AG08395 (cell line): ENCODE results near the gene DNAJA4.
"Not testable (repeated sequence)": the region's sequence is repeated elsewhere in the genome, so short reads cannot be mapped to it uniquely, and the experiment has no call there.

Source experiments
- DNase-seq: peaks from one replicate; pipeline ENCODE4 v3.0.0; 2012; ENCODE audit warnings: mixed read lengths, low spot score

The DNAJA4 gene

DNA sequence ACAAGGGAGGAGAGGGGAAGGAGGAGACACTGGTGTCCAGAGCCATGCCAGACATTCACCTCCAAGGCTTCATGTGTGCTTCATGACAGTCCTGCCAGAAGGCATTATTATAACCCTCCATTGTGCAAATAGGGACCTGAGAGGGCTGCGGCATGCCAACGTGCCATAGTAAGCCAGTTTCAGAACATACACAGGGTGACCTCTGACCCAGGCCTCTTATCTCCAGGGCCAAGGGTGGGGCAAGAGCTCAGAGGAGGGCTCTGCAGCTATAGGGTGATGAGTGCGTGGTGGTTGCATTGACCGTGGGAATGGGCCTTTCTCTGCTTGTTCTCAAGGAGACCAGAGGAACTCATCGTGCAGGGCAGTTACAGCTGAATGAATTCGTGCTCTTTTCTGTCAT lies 20.3 kb upstream of the DNAJA4 start:
- no peak for DNase-seq

DNA sequence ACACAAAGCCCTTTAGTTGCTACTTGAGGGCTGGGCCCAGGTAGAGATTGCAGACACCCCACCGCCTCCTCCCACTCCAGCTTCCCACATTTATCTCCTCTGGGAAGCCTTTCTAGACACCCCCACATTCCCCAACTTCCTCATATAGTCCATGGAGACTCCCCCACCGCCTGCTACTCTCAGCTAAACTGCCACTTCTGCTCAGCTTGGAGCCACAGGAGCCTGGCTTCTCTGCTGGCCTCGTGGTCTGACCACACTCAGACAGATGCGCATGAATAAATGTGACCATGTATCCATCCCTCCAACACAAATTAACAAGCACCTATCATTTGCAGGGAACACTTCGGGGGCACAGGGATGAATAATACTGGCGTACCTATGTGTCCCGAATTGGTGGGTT lies 19.5 kb upstream of the DNAJA4 start:
- no peak for DNase-seq

DNA sequence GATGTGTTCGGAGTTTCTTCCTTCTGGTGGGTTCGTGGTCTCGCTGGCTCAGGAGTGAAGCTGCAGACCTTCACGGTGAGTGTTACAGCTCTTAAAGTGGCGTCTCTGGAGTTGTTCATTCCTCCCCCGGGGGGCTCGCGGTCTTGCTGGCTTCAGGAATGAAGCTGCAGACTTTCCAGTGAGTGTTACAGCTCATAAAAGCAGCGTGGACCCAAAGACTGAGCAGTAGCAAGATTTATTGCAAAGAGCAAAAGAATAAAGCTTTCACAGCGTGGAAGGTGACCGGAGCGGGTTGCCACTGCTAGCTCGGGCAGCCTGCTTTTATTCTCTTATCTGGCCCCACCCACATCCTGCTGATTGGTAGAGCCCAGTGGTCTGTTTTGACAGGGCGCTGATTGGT lies 19.0 kb upstream of the DNAJA4 start:
- not testable (repeated sequence) for DNase-seq

DNA sequence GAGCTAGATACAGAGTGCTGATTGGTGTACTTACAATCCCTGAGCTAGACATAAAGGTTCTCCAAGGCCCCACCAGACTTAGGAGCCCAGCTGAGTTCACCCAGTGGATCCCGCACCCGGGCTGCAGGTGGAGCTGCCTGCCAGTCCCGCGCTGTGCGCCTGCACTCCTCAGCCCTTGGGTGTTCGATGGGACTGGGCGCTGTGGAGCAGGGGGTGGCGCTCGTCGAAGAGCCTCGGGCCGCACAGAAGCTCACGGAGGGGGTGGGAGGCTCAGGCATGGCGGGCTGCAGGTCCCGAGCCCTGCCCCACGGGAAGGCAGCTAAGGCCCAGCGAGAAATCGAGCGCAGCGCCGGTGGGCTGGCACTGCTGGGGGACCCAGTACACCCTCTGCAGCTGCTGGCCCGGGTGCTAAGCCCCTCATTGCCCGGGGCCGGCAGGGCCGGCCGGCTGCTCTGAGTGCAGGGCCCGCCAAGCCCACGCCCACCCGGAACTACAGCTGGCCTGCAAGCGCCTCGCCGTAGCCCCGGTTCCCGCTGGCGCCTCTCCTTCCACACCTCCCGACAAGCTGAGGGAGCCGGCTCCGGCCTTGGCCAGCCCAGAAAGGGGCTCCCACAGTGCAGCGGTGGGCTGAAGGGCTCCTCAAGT lies 18.3 kb upstream of the DNAJA4 start:
- DNase-seq: not testable (repeated sequence)

DNA sequence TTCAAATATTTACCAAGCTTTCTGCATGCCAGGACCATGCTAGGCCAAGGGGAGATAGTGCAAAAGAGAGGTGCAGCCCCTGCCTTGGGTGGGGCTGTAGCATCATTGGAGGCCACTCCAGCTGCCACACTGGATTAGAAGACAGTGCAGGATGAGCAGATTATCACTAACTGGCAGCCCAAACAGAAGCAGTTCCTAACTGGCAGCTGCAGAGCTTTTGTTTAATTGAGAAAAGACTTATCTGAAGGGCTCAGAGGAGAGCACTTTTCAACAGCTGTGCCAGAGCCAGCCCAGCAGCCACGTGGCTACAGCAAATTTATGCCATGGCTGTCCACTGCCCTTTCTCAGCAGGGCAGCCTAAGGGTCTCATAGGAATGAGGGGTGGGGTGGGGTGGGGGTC lies 16.5 kb upstream of the DNAJA4 start:
- no peak for DNase-seq

DNA sequence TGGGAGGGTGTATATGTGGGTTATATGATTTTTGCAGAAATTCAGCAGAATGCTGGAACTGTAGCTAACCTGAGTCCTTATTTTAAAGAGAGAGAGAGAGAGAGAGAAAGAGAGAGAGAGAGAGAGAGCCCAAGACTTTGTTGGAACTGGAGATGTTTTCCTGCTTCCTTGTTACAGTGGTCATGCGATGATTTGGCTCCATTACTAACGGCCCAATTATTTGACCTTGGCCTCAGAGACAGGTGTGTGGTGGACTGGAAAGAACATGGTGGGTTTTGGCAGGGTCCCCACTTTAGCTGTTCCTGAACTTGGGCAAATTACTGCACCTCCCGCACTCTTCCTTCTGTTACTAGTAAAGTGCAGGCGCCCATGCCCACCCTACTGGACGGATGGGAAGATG lies 15.2 kb upstream of the DNAJA4 start:
- DNase-seq: no peak

DNA sequence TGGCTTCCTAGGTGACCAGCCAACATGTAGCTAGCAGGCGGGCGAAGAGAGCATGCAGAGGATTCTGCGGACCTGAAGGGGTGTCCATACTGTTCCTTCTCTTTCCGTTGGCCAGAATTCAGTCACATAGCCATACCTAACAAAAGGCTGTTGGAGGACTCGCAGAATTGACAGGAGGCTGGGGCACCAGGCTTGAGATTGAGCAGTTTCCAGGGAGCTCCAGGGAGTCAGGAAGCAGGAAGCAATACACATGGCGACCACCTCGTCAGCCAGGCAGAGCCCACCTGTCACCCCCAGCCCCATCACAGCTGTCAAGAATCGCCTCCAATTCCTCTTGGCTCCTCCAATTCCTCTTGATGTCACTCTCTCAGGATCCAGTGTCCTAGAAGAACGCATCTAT lies 13.2 kb upstream of the DNAJA4 start:
- DNase-seq: no peak

DNA sequence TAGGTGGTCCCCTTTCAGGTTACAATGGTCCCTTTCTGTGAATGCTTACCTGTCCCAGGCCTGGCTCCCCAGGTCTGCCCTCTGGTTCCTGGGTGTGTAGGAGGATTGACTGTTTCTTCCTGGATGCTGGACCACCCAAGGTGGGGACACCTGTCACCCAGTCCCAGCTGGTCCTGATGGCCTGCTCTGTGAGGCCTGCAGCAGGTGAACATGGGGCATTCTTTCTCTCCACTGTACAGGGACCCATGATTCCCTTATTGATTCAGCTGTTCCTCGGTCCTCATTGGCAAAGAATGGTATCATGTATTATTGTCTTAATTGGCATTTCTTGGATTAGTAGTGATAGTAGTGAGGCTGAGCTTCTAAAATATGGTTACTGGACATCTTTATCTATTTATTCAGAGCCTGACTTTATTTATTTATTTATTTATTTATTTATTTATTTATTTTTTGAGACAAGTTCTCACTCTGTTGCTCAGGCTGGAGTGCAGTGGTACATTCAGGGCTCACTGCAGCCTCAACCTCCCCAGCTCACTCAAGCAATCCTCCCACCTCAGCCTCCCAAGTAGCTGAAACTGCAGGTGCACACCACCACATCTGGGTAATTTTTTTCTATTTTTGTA lies 8.8 kb upstream of the DNAJA4 start:
- DNase-seq: no peak

DNA sequence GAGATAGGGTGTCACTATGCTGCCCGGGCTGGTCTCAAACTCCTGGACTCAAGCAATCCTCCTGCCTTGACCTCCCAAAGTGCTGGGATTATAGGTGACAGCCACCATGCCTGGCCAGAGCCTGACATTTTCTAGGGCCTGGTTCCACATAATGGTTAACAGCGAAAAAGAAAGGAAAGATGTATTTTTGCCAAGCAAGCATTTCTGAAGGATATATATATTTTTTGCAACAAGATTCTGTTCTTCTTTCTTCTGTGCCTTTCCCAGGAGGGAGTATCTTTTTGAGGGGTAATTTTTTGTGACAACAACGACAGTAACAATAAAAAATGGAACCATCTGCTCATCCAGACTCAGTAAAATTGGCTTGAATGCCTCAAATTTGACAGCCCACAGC lies 8.3 kb upstream of the DNAJA4 start:
- no peak for DNase-seq

DNA sequence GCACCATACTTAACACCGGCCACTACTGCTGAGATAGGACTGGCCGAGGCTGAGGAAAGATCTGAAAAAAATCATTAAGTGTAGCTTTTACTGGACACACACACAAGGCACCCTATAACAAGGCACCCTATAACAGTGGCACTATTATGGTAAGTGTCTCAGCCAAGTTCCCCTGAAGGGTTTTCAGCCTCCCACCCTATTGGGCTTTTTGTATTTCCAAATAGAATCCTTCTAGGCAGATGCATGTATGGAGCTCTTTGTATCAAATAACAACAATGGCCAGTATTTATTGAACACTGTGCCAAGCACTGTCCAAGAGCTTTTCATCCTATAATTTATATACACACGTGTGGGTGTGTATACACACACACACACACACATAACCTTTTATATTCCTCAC lies 6.7 kb upstream of the DNAJA4 start:
- no peak for DNase-seq

DNA sequence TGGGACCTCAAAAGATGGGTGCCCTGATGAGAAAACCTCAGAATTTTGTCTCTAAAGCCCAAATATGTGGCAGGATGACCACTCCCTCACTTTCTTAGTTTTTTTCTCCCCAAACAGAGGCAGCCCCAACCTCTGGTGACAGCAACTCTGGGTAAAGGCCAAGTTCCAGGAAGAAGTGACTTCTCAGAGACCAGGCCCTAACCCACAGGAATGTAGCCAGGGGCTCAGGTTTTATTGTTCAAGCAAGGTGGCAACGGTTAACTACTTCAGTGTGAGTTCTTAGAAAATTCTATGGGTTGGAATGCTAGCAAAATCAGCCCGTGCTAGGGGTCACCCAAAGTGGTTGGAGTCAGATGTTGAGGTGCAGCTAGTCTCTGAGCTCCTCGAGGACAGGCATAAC lies 5.1 kb upstream of the DNAJA4 start:
- DNase-seq: no peak

DNA sequence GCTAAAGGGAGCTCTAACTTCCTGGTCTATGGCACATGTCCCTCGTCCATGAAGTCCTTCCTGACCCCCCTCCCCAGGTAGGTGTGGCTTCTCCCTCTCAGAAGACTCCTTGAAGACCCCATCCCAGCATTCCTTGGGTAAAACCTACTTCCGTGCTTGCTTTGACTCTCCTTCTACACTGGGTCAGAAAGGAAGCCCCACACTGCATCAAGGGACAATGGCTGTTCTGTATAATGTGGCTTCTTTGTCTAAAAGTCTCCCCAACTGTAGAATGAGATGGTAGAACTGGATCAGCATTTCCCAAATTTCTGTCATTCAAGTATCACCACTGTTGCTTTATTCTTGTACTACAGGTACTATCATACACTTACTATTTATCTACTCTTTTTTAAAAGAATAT lies 3.9 kb upstream of the DNAJA4 start:
- no peak for DNase-seq

DNA sequence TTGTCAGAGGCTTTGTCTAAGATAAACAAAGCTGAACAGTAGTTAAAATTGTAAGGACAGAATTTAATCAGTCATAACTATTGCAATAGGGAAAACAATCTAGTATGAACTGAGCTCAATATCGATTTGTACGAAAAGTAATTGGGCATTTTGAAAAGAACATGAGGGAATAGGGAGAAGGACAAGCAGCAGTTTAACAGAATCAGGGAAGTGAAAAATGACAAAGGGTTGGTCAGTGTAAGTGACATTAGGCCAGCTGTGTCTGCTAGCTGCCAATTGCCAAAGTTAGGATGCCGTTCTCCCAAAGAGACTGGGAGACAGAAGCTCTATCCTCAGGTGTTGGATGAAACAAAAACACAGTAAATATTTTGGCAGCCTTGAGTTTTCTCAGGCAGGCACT lies 3.3 kb upstream of the DNAJA4 start:
- DNase-seq: no peak

DNA sequence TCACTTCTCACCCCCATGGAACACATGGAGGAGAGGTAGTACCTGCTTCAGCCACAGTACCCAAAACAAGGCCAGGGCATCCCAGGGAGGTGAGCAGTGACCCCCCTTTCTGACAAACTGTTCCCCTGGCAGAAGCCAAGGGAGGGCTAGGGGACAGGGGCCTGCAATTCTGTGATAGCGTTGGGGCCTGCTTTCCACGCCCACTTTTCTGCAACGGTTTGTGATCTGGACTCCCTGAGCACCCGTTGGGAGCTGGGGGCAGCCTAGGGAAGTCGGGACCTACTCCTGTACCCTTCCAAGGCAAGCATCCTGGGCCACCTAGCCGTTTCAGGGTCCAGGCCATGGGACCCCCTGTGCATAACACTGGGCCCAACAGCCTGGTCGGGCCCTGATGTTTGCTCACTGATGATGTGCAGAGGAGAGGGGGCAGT lies 996 bp upstream of the DNAJA4 start:
- DNase-seq: no peak

DNA sequence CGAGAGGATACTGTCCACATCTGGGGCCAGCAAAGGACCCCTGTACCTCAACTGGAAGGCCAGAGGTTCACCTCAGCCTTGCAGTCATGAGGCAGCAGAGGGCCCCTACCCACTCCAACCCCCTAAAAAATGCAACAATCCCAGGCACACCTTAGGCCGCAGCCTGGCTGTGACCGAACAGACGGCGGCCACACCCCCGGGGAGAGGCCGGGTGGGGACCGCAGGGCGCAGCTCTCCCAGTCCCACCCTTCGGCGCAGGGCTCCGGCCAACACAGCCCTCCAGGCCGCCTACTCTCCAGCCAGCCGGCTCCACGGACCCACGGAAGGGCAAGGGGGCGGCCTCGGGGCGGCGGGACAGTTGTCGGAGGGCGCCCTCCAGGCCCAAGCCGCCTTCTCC lies 457 bp upstream of the DNAJA4 start:
- no peak for DNase-seq

DNA sequence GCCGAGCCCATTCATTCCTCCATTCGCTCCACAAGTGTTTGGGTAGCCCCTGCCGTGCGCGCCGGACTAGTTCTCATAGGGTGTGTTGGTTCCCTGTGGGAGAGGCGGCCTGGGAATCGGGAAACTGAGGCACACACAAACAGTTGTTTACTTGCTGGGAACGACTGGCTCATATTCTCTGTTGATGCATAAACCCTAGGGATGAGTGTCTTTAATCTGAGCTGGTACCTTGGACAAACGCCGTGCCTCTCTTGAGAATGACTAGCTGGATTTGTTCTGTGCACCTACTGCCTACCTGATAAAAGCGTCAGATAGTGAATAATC lies 737 bp downstream of the DNAJA4 start:
- no peak for DNase-seq

DNA sequence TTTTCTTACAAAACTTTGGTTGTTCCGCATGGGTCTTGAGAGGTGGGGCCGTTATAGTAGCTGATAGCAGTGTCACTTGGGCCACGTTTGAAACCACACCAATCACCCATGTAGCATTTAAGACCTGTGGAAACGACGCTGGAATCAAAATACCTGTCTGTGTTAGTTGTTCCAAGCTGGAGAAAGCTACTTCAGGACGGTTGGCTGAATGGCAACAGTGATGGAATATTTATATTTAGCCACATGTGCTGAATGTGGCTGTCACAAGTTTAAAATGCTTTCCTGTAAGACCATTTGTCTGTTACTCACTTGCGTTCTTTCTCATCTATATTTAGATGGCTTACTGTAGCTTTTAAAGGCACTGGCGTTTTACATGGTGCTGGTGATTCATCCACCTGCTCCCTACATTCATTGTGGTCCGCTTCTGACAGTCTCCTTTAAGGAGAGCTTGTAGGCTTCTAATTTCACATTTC lies 1.4 kb downstream of the DNAJA4 start:
- DNase-seq: no peak

DNA sequence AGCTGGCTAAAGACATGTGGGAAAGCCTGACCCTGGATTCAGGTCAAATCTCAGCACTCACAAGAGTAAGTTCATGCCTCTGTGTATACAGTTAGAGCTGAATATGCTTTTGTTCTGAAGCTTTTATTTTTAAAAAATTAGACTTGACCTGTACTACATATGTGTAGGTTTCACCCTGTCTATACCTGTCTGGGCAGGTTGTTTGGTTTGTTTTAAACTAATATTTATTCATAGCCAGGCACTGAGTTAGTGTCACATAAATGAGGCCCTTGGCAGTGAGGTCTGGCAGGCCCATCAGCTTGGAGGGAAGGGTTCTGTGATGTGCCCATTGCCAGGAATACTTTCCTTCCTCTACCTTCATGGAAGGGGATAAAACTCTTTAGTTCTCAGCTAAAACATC lies 1.9 kb downstream of the DNAJA4 start:
- no peak for DNase-seq

DNA sequence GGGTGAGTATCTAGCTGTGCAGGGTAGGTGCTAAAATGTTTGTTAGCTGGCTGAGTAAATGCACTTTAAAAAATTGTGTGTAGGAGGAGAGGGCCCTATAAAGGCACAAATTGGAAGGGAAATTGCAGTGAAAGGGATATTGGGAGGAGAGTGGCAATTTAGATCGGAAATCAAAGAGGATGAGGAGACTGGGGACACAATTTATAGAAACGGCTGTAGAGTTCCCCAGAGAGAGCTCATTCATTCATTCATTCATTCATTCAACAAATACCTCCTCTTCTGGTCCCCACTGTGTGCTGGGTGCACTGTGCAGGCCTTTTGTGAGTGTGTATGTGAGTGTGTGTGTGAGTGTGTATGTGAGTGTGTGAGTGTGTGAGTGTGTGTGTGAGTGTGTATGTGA lies 2.4 kb downstream of the DNAJA4 start:
- DNase-seq: no peak

DNA sequence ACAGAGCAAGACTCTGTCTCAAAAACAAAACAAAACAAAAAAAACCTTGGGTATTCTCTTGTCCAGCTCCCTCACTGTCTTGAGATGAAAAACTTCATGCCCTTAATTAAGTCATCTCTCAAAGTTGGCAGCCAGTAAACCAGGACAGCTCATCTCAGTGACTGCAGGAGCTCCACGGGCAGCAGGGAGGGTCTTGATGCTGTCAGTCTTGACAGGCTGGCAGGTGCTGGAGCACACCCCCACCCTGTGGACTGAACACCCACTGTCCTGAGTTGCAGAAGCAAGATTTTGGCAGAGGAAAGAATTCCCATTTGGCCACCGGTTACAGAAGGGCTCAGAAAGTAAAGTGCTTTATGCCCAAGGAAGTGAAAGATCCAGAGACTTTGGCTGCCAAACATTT lies 8.0 kb downstream of the DNAJA4 start:
- no peak for DNase-seq

DNA sequence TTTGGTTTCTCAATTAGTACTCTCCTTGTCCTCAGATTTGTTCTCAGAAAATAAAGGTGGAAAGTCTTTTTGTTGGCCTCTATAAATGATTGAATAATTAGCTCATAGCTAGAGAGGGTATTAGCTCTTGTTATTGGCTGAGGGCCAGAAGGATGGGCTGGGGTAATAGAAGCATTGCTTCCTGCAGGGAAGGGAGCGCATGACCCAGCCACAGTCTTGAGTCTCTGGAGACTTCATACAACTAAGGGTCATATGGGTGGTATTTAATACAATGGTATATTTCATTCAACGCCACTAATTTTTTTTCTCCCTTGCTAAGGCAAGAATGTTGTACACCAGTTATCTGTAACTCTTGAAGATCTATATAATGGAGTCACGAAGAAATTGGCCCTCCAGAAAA lies 8.4 kb downstream of the DNAJA4 start:
- no peak for DNase-seq

DNA sequence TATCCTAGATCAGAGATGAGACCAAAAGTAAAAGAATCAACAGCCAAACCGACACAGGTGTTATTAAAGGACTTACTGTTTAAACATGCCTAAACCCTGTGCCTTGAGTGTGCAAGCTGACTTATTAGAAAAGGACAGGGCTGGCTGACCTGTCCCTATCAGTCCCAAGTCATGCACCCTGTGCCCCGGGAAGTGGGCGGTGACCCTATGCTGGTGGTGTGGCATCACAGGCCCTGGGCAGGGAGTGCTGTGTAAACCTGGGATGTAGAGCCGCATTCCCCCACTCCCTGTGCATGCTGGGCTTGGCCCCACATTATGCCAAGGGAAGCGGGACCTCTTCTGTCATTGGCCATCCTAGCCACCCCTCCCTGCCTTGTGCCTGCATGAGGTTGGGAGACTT lies 10.6 kb downstream of the DNAJA4 start:
- no peak for DNase-seq

DNA sequence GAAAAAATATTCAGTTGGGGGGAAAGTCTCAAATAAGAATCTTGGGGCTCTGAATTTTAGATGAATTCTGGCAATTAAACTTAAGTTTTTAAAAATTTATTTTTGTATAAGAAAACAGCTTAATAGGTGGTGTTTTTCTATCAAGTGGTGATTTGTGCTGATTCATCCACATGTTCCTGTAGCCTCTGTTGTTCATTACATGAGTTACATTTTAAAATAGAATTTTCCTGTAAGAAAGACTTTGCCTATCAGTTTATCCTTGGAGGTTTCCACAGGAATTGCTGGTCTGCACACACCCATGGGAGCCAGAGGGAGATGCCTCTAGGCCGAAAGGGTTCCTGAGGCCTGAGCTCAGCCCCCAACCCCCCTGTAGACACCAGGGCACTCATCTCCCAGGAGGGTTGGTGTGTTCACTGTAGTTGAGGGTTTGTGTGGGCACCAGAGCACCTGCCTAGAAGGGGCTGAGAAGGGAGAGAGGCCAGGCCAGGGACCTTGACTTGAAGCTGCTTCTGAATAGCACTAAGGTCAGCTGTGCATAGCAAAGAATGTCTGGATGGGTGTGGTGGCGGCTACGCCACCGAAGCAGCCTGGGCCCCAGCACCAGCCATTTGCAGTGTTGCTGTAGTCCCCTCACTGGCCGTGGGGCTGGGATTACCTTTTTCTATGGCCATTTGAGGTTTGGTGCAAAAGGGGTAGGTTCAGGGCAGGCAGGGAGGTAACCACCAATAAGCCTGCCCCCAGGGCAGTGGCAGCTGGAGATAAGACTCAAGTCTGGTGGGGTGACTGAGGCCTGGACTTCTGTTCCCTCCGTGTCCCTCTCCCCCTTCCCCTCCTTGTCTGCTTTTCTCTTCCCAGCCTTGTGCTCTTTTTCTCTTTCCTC lies 11.9 kb downstream of the DNAJA4 start:
- no peak for DNase-seq
